HEK293 (cell line): ENCODE data around the gene TRAPPC4.

Source experiments
- ZBTB17 ChIP-seq: fragments of 450-650 bp; formaldehyde crosslinking; IDR thresholded peaks from 2 replicates; pipeline ENCODE4 v1.5.1; 2016; ENCODE audit warnings: missing biosample characterization, missing genetic modification characterization
- ZBTB21 ChIP-seq: fragments of 450-650 bp; formaldehyde crosslinking; IDR thresholded peaks from 2 replicates; pipeline ENCODE4 v1.5.1; 2017; ENCODE audit warnings: missing biosample characterization, missing genetic modification characterization
- ZEB2 ChIP-seq: fragments of 450-650 bp; formaldehyde crosslinking; IDR thresholded peaks from 2 replicates; pipeline ENCODE4 v1.5.1; 2016; ENCODE audit warnings: missing biosample characterization, missing genetic modification characterization
- ZNF416 ChIP-seq: fragments of 450-650 bp; formaldehyde crosslinking; IDR thresholded peaks from 2 replicates; pipeline ENCODE4 v1.5.1; 2016; ENCODE audit warnings: missing biosample characterization, missing genetic modification characterization
- ZNF658 ChIP-seq: fragments of 450-650 bp; formaldehyde crosslinking; IDR thresholded peaks from 2 replicates; pipeline ENCODE4; 2016; ENCODE audit warnings: missing biosample characterization, missing genetic modification characterization
- TF ChIP-seq, protein P1 (sequence below): fragments of 450-650 bp; formaldehyde crosslinking; IDR thresholded peaks from 2 replicates; pipeline ENCODE4 v1.5.1; 2016; ENCODE audit warnings: missing biosample characterization, missing genetic modification characterization, low read depth

DNA sequence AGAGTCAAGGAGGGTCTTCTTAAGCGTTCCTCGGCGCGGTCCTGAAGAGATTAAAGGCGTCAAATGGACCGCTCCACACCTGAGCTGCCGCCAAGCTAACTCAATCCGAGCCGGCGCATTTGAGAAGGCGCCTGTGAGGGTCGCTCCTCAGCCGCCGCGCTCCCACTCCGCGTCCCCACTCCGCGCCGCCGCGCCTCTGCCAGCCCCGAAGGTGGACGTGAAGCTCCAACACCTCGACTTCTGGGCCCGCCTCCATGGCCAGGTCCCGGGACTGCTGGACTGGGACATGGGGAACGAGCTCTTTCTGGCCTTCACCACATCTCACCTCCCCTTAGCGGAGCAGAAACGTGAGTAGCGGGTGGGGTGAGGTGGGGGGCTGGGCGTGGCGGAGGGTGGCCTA lies 46.9 kb upstream of the TRAPPC4 start, which contains the start of gene FOXR1:
- no peak for TF ChIP-seq ZNF416 (tag by site-specific recombination)
- TF ChIP-seq ZBTB17 (tag by site-specific recombination): no peak
- no peak for TF ChIP-seq ZNF658 (tag by site-specific recombination)
- no peak for TF ChIP-seq ZEB2
- TF ChIP-seq, protein P1, sequence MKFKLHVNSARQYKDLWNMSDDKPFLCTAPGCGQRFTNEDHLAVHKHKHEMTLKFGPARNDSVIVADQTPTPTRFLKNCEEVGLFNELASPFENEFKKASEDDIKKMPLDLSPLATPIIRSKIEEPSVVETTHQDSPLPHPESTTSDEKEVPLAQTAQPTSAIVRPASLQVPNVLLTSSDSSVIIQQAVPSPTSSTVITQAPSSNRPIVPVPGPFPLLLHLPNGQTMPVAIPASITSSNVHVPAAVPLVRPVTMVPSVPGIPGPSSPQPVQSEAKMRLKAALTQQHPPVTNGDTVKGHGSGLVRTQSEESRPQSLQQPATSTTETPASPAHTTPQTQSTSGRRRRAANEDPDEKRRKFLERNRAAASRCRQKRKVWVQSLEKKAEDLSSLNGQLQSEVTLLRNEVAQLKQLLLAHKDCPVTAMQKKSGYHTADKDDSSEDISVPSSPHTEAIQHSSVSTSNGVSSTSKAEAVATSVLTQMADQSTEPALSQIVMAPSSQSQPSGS (tag by site-specific recombination): no peak
- no peak for TF ChIP-seq ZBTB21 (tag by site-specific recombination)
